ENCODE results near the gene PDGFC.

PDGFC gene

GRCh38 chr4:156923525-156923924 is 48.1 kb downstream of the PDGFC start:
- Histone ChIP-seq H3K9ac (ENCODE audit: low read length in 5 of 5) (no peak overlapping the region), H3K27me3 (ENCODE audit: control insufficient read depth in 5 of 5, insufficient read depth in 4 of 5, low read length in 5 of 5) (no peaks in the 10 kb centered on the region), H3K36me3 (ENCODE audit: control insufficient read depth in 5 of 5, insufficient read depth in 5 of 5, low read length in 5 of 5) (peaks cover 0 to 4% (median 0%) of the 10 kb centered on the region in 5 donors), H3K27ac (ENCODE audit: low read depth, low read length) (no peak overlapping the region), H3K4me1 (ENCODE audit: control insufficient read depth in 5 of 5, insufficient read depth in 5 of 5, low read length in 5 of 5) (peaks cover 0 to 4% (median 0%) of the 10 kb centered on the region in 5 donors), H3K9me3 (ENCODE audit: control insufficient read depth in 5 of 5, low read length in 5 of 5) (no peaks in the 10 kb centered on the region), H3K4me3 (ENCODE audit: low read depth in 1 of 5, low read length in 5 of 5) (no peak overlapping the region)

GRCh38 chr4:156915221-156915620 is 56.4 kb downstream of the PDGFC start:
- H3K4me3 ChIP-seq (ENCODE audit: low read depth in 1 of 5, low read length in 5 of 5) = no peak overlapping the region
- no peak overlapping the region for H3K27ac ChIP-seq (ENCODE audit: low read depth, low read length)
- H3K36me3 ChIP-seq (ENCODE audit: control insufficient read depth in 5 of 5, insufficient read depth in 5 of 5, low read length in 5 of 5) = no peaks in the 10 kb centered on the region
- peaks cover 0 to 6% (median 0%) of the 10 kb centered on the region in 5 donors for H3K9me3 ChIP-seq (ENCODE audit: control insufficient read depth in 5 of 5, low read length in 5 of 5)
- no peaks in the 10 kb centered on the region for H3K27me3 ChIP-seq (ENCODE audit: control insufficient read depth in 5 of 5, insufficient read depth in 4 of 5, low read length in 5 of 5)
- no peak overlapping the region for H3K9ac ChIP-seq (ENCODE audit: low read length in 5 of 5)
- peaks cover 0 to 32% (median 23%) of the 10 kb centered on the region in 5 donors for H3K4me1 ChIP-seq (ENCODE audit: control insufficient read depth in 5 of 5, insufficient read depth in 5 of 5, low read length in 5 of 5)

- no peak overlapping the region for H3K9ac ChIP-seq (ENCODE audit: low read length in 5 of 5)
- H3K4me3 ChIP-seq (ENCODE audit: low read depth in 1 of 5, low read length in 5 of 5) = no peak overlapping the region
- no peak overlapping the region for H3K27ac ChIP-seq (ENCODE audit: low read depth, low read length)
- no peaks in the 10 kb centered on the region for H3K36me3 ChIP-seq (ENCODE audit: control insufficient read depth in 5 of 5, insufficient read depth in 5 of 5, low read length in 5 of 5)
- H3K9me3 ChIP-seq (ENCODE audit: control insufficient read depth in 5 of 5, low read length in 5 of 5) = peaks cover 0 to 6% (median 0%) of the 10 kb centered on the region in 5 donors
- no peaks in the 10 kb centered on the region for H3K27me3 ChIP-seq (ENCODE audit: control insufficient read depth in 5 of 5, insufficient read depth in 4 of 5, low read length in 5 of 5)
- peaks cover 0 to 32% (median 23%) of the 10 kb centered on the region in 5 donors for H3K4me1 ChIP-seq (ENCODE audit: control insufficient read depth in 5 of 5, insufficient read depth in 5 of 5, low read length in 5 of 5)
Measured at GRCh38 chr4:156913234-156913633, 58.4 kb downstream of the PDGFC start.

- no peak overlapping the region for H3K9ac ChIP-seq (ENCODE audit: low read length in 5 of 5)
- peaks cover 0 to 13% (median 6%) of the 10 kb centered on the region in 5 donors for H3K4me1 ChIP-seq (ENCODE audit: control insufficient read depth in 5 of 5, insufficient read depth in 5 of 5, low read length in 5 of 5)
- peaks cover 0 to 6% (median 0%) of the 10 kb centered on the region in 5 donors for H3K9me3 ChIP-seq (ENCODE audit: control insufficient read depth in 5 of 5, low read length in 5 of 5)
- no peak overlapping the region for H3K4me3 ChIP-seq (ENCODE audit: low read depth in 1 of 5, low read length in 5 of 5)
- no peaks in the 10 kb centered on the region for H3K36me3 ChIP-seq (ENCODE audit: control insufficient read depth in 5 of 5, insufficient read depth in 5 of 5, low read length in 5 of 5)
- H3K27me3 ChIP-seq (ENCODE audit: control insufficient read depth in 5 of 5, insufficient read depth in 4 of 5, low read length in 5 of 5) = no peaks in the 10 kb centered on the region
- no peak overlapping the region for H3K27ac ChIP-seq (ENCODE audit: low read depth, low read length)
Measured at GRCh38 chr4:156909010-156909409, 62.6 kb downstream of the PDGFC start.

- Histone ChIP-seq H3K9me3 (ENCODE audit: control insufficient read depth in 5 of 5, low read length in 5 of 5) (no peaks in the 10 kb centered on the region), H3K4me3 (ENCODE audit: low read depth in 1 of 5, low read length in 5 of 5) (no peak overlapping the region), H3K27me3 (ENCODE audit: control insufficient read depth in 5 of 5, insufficient read depth in 4 of 5, low read length in 5 of 5) (no peaks in the 10 kb centered on the region), H3K27ac (ENCODE audit: low read depth, low read length) (no peak overlapping the region), H3K9ac (ENCODE audit: low read length in 5 of 5) (no peak overlapping the region), H3K36me3 (ENCODE audit: control insufficient read depth in 5 of 5, insufficient read depth in 5 of 5, low read length in 5 of 5) (no peaks in the 10 kb centered on the region), H3K4me1 (ENCODE audit: control insufficient read depth in 5 of 5, insufficient read depth in 5 of 5, low read length in 5 of 5) (no peaks in the 10 kb centered on the region)
Measured at GRCh38 chr4:156906325-156906724, 65.3 kb downstream of the PDGFC start.

GRCh38 chr4:156901871-156902270 is 69.7 kb downstream of the PDGFC start:
- no peaks in the 10 kb centered on the region for H3K36me3 ChIP-seq (ENCODE audit: control insufficient read depth in 5 of 5, insufficient read depth in 5 of 5, low read length in 5 of 5)
- no peaks in the 10 kb centered on the region for H3K27me3 ChIP-seq (ENCODE audit: control insufficient read depth in 5 of 5, insufficient read depth in 4 of 5, low read length in 5 of 5)
- H3K4me3 ChIP-seq (ENCODE audit: low read depth in 1 of 5, low read length in 5 of 5) = no peak overlapping the region
- H3K9ac ChIP-seq (ENCODE audit: low read length in 5 of 5) = no peak overlapping the region
- peaks cover 0 to 9% (median 0%) of the 10 kb centered on the region in 5 donors for H3K4me1 ChIP-seq (ENCODE audit: control insufficient read depth in 5 of 5, insufficient read depth in 5 of 5, low read length in 5 of 5)
- no peaks in the 10 kb centered on the region for H3K9me3 ChIP-seq (ENCODE audit: control insufficient read depth in 5 of 5, low read length in 5 of 5)
- H3K27ac ChIP-seq (ENCODE audit: low read depth, low read length) = no peak overlapping the region

- Histone ChIP-seq H3K4me3 (ENCODE audit: low read depth in 1 of 5, low read length in 5 of 5) (no peak overlapping the region), H3K4me1 (ENCODE audit: control insufficient read depth in 5 of 5, insufficient read depth in 5 of 5, low read length in 5 of 5) (peaks cover 0 to 10% (median 0%) of the 10 kb centered on the region in 5 donors), H3K9me3 (ENCODE audit: control insufficient read depth in 5 of 5, low read length in 5 of 5) (no peaks in the 10 kb centered on the region), H3K27ac (ENCODE audit: low read depth, low read length) (no peak overlapping the region), H3K36me3 (ENCODE audit: control insufficient read depth in 5 of 5, insufficient read depth in 5 of 5, low read length in 5 of 5) (no peaks in the 10 kb centered on the region), H3K27me3 (ENCODE audit: control insufficient read depth in 5 of 5, insufficient read depth in 4 of 5, low read length in 5 of 5) (no peaks in the 10 kb centered on the region), H3K9ac (ENCODE audit: low read length in 5 of 5) (no peak overlapping the region)
Measured at GRCh38 chr4:156898373-156899117, 73.1 kb downstream of the PDGFC start.

GRCh38 chr4:156896527-156896926 is 75.1 kb downstream of the PDGFC start:
- Histone ChIP-seq H3K4me3 (ENCODE audit: low read depth in 1 of 5, low read length in 5 of 5) (no peak overlapping the region), H3K27ac (ENCODE audit: low read depth, low read length) (no peak overlapping the region), H3K36me3 (ENCODE audit: control insufficient read depth in 5 of 5, insufficient read depth in 5 of 5, low read length in 5 of 5) (no peaks in the 10 kb centered on the region), H3K9me3 (ENCODE audit: control insufficient read depth in 5 of 5, low read length in 5 of 5) (no peaks in the 10 kb centered on the region), H3K9ac (ENCODE audit: low read length in 5 of 5) (no peak overlapping the region), H3K27me3 (ENCODE audit: control insufficient read depth in 5 of 5, insufficient read depth in 4 of 5, low read length in 5 of 5) (no peaks in the 10 kb centered on the region), H3K4me1 (ENCODE audit: control insufficient read depth in 5 of 5, insufficient read depth in 5 of 5, low read length in 5 of 5) (peaks cover 0 to 10% (median 0%) of the 10 kb centered on the region in 5 donors)

GRCh38 chr4:156894234-156894633 is 77.4 kb downstream of the PDGFC start:
- peaks cover 0 to 20% (median 5%) of the 10 kb centered on the region in 5 donors for H3K4me1 ChIP-seq (ENCODE audit: control insufficient read depth in 5 of 5, insufficient read depth in 5 of 5, low read length in 5 of 5)
- H3K9me3 ChIP-seq (ENCODE audit: control insufficient read depth in 5 of 5, low read length in 5 of 5) = no peaks in the 10 kb centered on the region
- no peak overlapping the region for H3K4me3 ChIP-seq (ENCODE audit: low read depth in 1 of 5, low read length in 5 of 5)
- no peak overlapping the region for H3K27ac ChIP-seq (ENCODE audit: low read depth, low read length)
- H3K9ac ChIP-seq (ENCODE audit: low read length in 5 of 5) = no peak overlapping the region
- H3K36me3 ChIP-seq (ENCODE audit: control insufficient read depth in 5 of 5, insufficient read depth in 5 of 5, low read length in 5 of 5) = no peaks in the 10 kb centered on the region
- H3K27me3 ChIP-seq (ENCODE audit: control insufficient read depth in 5 of 5, insufficient read depth in 4 of 5, low read length in 5 of 5) = no peaks in the 10 kb centered on the region

- H3K27ac ChIP-seq (ENCODE audit: low read depth, low read length) = no peak overlapping the region
Measured at GRCh38 chr4:156892805-156893204, 78.8 kb downstream of the PDGFC start.

More at GRCh38 chr4:156892805-156893204, 78.8 kb downstream of the PDGFC start:
- Histone ChIP-seq H3K27me3 (ENCODE audit: control insufficient read depth in 5 of 5, insufficient read depth in 4 of 5, low read length in 5 of 5) (no peaks in the 10 kb centered on the region), H3K36me3 (ENCODE audit: control insufficient read depth in 5 of 5, insufficient read depth in 5 of 5, low read length in 5 of 5) (no peaks in the 10 kb centered on the region), H3K4me1 (ENCODE audit: control insufficient read depth in 5 of 5, insufficient read depth in 5 of 5, low read length in 5 of 5) (peaks cover 0 to 14% (median 5%) of the 10 kb centered on the region in 5 donors), H3K4me3 (ENCODE audit: low read depth in 1 of 5, low read length in 5 of 5) (no peak overlapping the region), H3K9me3 (ENCODE audit: control insufficient read depth in 5 of 5, low read length in 5 of 5) (no peaks in the 10 kb centered on the region), H3K9ac (ENCODE audit: low read length in 5 of 5) (no peak overlapping the region)

Data from subcutaneous abdominal adipose tissue (tissue), 5 donors.